K562 (cell line): Measurements from ENCODE around the gene ARID4B. TPM values are rescaled to one million over a fixed set of nuclear protein-coding genes. Genes with fewer than 3 reads are reported as not detected.

Source experiments
- ATAC-seq: fragments of 200-7000 bp; cut with Tn5 transposase; 3 replicates; pipeline ENCODE4 v1.9.1; 2020; ENCODE audit warnings: moderate library complexity
- BruUV-seq: library from RNA; stranded (reverse); fragments of 400-500 nt; replicated peaks from 2 replicates; lab custom pipeline; 2021; lab: Mats Ljungman, UMichigan
- CTCF ChIA-PET: fragments of 300-600 bp; formaldehyde crosslinking; extraction: SDS; loops from one replicate; lab custom pipeline; 2021; ENCODE audit warnings: low intra/inter-chr PET ratio; lab: Yijun Ruan, JAX
- POLR2A ChIA-PET: fragments of 300-600, 350-650 bp; sonication (Branson Sonifier 250); formaldehyde crosslinking; extraction: SDS; loops from one replicate; lab custom pipeline; 2021; ENCODE audit warnings: antibody characterized with exemption, inconsistent platforms; lab: Yijun Ruan, JAX
- DNase-seq, 4 experiments: peaks; one replicate each; pipeline versions ENCODE4 v3.0.0 to v3.0.0-alpha.2; 2011 to 2018; ENCODE audit warnings: low spot score in 3 of 4, mixed read lengths in 3 of 4; ENCODE audit errors: extremely low read depth in 1 of 4
- FAIRE-seq: peaks from 2 replicates; lab custom pipeline; 2011; peaks lifted over from hg19 to GRCh38; lab: Jason Lieb, UNC
- H2AFZ ChIP-seq: 2 replicates; pipeline ENCODE4 v1.6.0; 2011; ENCODE audit warnings: low read depth, low read length, control low read depth, inconsistent platforms
- H3K27ac ChIP-seq: fragments of 200-600 bp; 3 replicates; pipeline ENCODE4 v1.8.0; 2011; ENCODE audit warnings: low read depth, mild to moderate bottlenecking, control low read depth, inconsistent platforms, low read length, moderate library complexity, mixed read lengths; ENCODE audit errors: extremely low read depth
- H3K27me3 ChIP-seq, 2 experiments: fragments of 300-600 bp in 1 of 2; 2 replicates in 1 of 2; 3 replicates in 1 of 2; pipeline versions ENCODE4 v1.6.0 to v1.8.0; 2011; ENCODE audit warnings: inconsistent platforms in 2 of 2, low read length in 2 of 2, mild to moderate bottlenecking in 1 of 2, mixed read lengths in 1 of 2, moderate library complexity in 1 of 2; ENCODE audit not compliant: control insufficient read depth in 2 of 2, insufficient read depth in 2 of 2
- H3K36me3 ChIP-seq: fragments of 300-600 bp; 3 replicates; pipeline ENCODE4 v1.8.0; 2011; ENCODE audit warnings: mild to moderate bottlenecking, low read length, inconsistent platforms; ENCODE audit not compliant: control insufficient read depth, insufficient read depth
- H3K4me1 ChIP-seq, 2 experiments: fragments of 200-600 bp in 1 of 2; replicated peaks in 1 of 2; 2 replicates in 1 of 2; 3 replicates in 1 of 2; pipeline versions ENCODE4 v1.5.1 to v1.8.0; 2011; ENCODE audit warnings: inconsistent platforms in 2 of 2, low read length in 2 of 2, mild to moderate bottlenecking in 1 of 2, mixed read lengths in 1 of 2, moderate library complexity in 1 of 2; ENCODE audit not compliant: control insufficient read depth in 2 of 2, insufficient read depth in 2 of 2
- H3K4me2 ChIP-seq: 2 replicates; pipeline ENCODE4 v1.6.1; 2011; ENCODE audit warnings: low read length, control low read depth, inconsistent platforms, mixed read lengths; ENCODE audit not compliant: insufficient read depth
- H3K4me3 ChIP-seq: fragments of 200-600 bp; sonication (generic), shearing (Covaris generic); 2 replicates; pipeline ENCODE4 v1.5.1; 2016; ENCODE audit warnings: control low read depth, inconsistent platforms
- H3K79me2 ChIP-seq: fragments of 200-600 bp; 3 replicates; pipeline ENCODE4 v1.8.0; 2011; ENCODE audit warnings: low read length, inconsistent platforms; ENCODE audit not compliant: control insufficient read depth, insufficient read depth
- H3K9ac ChIP-seq, 2 experiments: 2 replicates each; pipeline versions ENCODE4 v1.6.0 to v1.6.1; 2011; ENCODE audit warnings: low read depth in 2 of 2, low read length in 2 of 2, control low read depth in 1 of 2, inconsistent platforms in 1 of 2, mild to moderate bottlenecking in 1 of 2, mixed read lengths in 1 of 2; ENCODE audit not compliant: insufficient read depth in 1 of 2
- H3K9me1 ChIP-seq: one replicate; pipeline ENCODE4 v1.6.0; 2011; ENCODE audit warnings: inconsistent platforms, mild to moderate bottlenecking, low read length, moderate library complexity; ENCODE audit not compliant: control insufficient read depth, insufficient read depth
- H3K9me3 ChIP-seq: replicated peaks from 2 replicates; pipeline ENCODE4 v1.5.1; 2011; ENCODE audit warnings: low read depth, low read length, inconsistent platforms; ENCODE audit not compliant: control insufficient read depth, insufficient read depth
- H4K20me1 ChIP-seq: replicated peaks from 2 replicates; pipeline ENCODE4 v1.6.1; 2011; ENCODE audit warnings: low read length, inconsistent platforms, mixed read lengths; ENCODE audit not compliant: control insufficient read depth, insufficient read depth
- CEBPB ChIP-seq: fragments of 450-650 bp; IDR thresholded peaks from 2 replicates; pipeline ENCODE4 v1.6.1; 2016; ENCODE audit warnings: missing genetic modification characterization, missing compliant biosample characterization
- CEBPG ChIP-seq, 3 experiments: fragments of 200-800 bp in 1 of 3; sonication (Bioruptor generic) in 1 of 3; sonication (generic) in 1 of 3; formaldehyde crosslinking in 1 of 3; IDR thresholded peaks in 2 of 3; conservative IDR thresholded peaks in 1 of 3; 2 replicates each; pipeline versions ENCODE4 v1.6.1 to v1.8.0; 2016 to 2022; ENCODE audit warnings: missing compliant biosample characterization in 2 of 3, missing genetic modification characterization in 2 of 3, mild to moderate bottlenecking in 1 of 3, missing genetic modification reagents in 1 of 3
- DDX20 ChIP-seq: fragments of 450-650 bp; IDR thresholded peaks from 2 replicates; pipeline ENCODE4 v1.6.1; 2016; ENCODE audit warnings: missing genetic modification characterization, low read depth, mild to moderate bottlenecking, missing compliant biosample characterization, moderate library complexity
- HDAC2 ChIP-seq: fragments of 450-650 bp; IDR thresholded peaks from 2 replicates; pipeline ENCODE4 v1.6.1; 2016; ENCODE audit warnings: mild to moderate bottlenecking
- HOMEZ ChIP-seq: fragments of 250-450 bp; sonication (Bioruptor Pico); IDR thresholded peaks from 2 replicates; pipeline ENCODE4 v1.4.0; 2020; ENCODE audit warnings: mild to moderate bottlenecking, moderate library complexity
- MEIS2 ChIP-seq: fragments of 450-650 bp; IDR thresholded peaks from 2 replicates; pipeline ENCODE4 v1.6.1; 2014; ENCODE audit warnings: mild to moderate bottlenecking; ENCODE audit not compliant: partially characterized antibody
- MXD1 ChIP-seq: fragments of 250-450 bp; sonication (Bioruptor Pico); IDR thresholded peaks from 2 replicates; pipeline ENCODE4 v1.8.0; 2021; ENCODE audit warnings: borderline replicate concordance, mild to moderate bottlenecking, moderate library complexity; ENCODE audit not compliant: poor library complexity, severe bottlenecking
- NFIX ChIP-seq: fragments of 250-450 bp; sonication (Bioruptor Pico); IDR thresholded peaks from 2 replicates; pipeline ENCODE4 v1.4.0; 2020; ENCODE audit warnings: low read depth, mild to moderate bottlenecking, moderate library complexity
- NR4A1 ChIP-seq, 2 experiments: fragments of 250-450 bp in 1 of 2; fragments of 450-650 bp in 1 of 2; sonication (Bioruptor Pico) in 1 of 2; IDR thresholded peaks; 2 replicates each; pipeline versions ENCODE4 v1.4.0 to v1.6.1; 2016 to 2020; ENCODE audit warnings: mild to moderate bottlenecking in 2 of 2, missing compliant biosample characterization in 1 of 2, missing genetic modification characterization in 1 of 2, moderate library complexity in 1 of 2
- PTRF ChIP-seq: fragments of 450-650 bp; IDR thresholded peaks from 2 replicates; pipeline ENCODE4 v1.6.1; 2016; ENCODE audit warnings: mild to moderate bottlenecking, missing genetic modification characterization, missing compliant biosample characterization
- RBM17 ChIP-seq: fragments of 200-400 bp; formaldehyde crosslinking; IDR thresholded peaks from 2 replicates; pipeline ENCODE4 v1.6.1; 2017; ENCODE audit warnings: low read depth, mild to moderate bottlenecking, low read length, borderline replicate concordance
- RFX1 ChIP-seq: fragments of 450-650 bp; IDR thresholded peaks from 2 replicates; pipeline ENCODE4 v1.6.1; 2016; ENCODE audit warnings: mild to moderate bottlenecking, moderate library complexity
- WGBS: fragments of 100-300 bp; shearing (Covaris generic); methylation state at CpG from one replicate; pipeline ENCODE4 v1.1.6; 2016; ENCODE audit warnings: low coverage, mixed read lengths; ENCODE audit not compliant: insufficient coverage; ENCODE audit errors: missing lambda C conversion rate; 5-methylcytosine and 5-hydroxymethylcytosine counted together
- in situ Hi-C: fragments of 300-500 bp; cut with MboI; formaldehyde crosslinking; loops from 4 replicates; pipeline ENCODE4 v1.15.0; 2018; ENCODE audit warnings: inconsistent platforms, mixed read lengths
- intact Hi-C: fragments of 100-400 bp; cut with micrococcal nuclease; formaldehyde crosslinking; loops from 2 replicates; pipeline ENCODE4 v1.14.2; 2022
- polyA plus RNA-seq, 8 experiments: library from polyadenylated mRNA; depleted of rRNA in 4 of 8; stranded (reverse) in 5 of 8; unstranded in 3 of 8; fragments of >200 nt; fragmentation: Nextera tagmentation in 2 of 8; fragmentation: Illumina TruSeq in 1 of 8; extraction: Ambion mirVana in 2 of 8; extraction: Trizol in 1 of 8; gene quantifications; 2 replicates each; pipeline versions ENCODE4 v1.2.1 to v1.2.3, GENCODE V29; 2011 to 2014; ENCODE audit warnings: inconsistent platforms in 1 of 8, missing spikeins in 1 of 8
- total RNA-seq, 7 experiments: library from RNA; depleted of rRNA in 6 of 7; stranded (reverse); fragments of >200 nt in 6 of 7; fragmentation: Illumina TruSeq in 2 of 7; extraction: Trizol in 2 of 7; gene quantifications; 2 replicates each; pipeline versions ENCODE4 v1.2.1 to v1.2.3, GENCODE V29; 2011 to 2021; ENCODE audit warnings: low replicate concordance in 1 of 7

ARID4B gene
- total and polyA plus RNA-seq, 9 of the 15 experiments (the other 6 are each of a cell fraction or from before 2014, with no cell fraction given), result 8.4 to 38.9 (median 18.5) TPM

- TF ChIP-seq MXD1 (CRISPR knock-in tag) (no peak), PTRF (tag) (no peak), MEIS2 (peak; percentile 73), HOMEZ (CRISPR knock-in tag) (no peak), NR4A1 (CRISPR knock-in tag; IDR thresholded peaks at IDR 0.05) (no peak), NR4A1 (tag; IDR thresholded peaks at IDR 0.05) (no peak)
These were observed 81.7 kb downstream of the ARID4B start (continued) for GRCh38 chr1:235246022-235246948.

GRCh38 chr1:235244974-235245592 is 82.9 kb downstream of the ARID4B start:
- CTCF ChIA-PET, result no interaction called here
- Histone ChIP-seq H3K9me1 (no peaks in the 10 kb centered on the region), H3K4me1 (no peaks in the 10 kb centered on the region; a peak in 2 of 5 replicates), H3K36me3 (peaks cover 41% of the 10 kb centered on the region), H3K4me3 (no peak overlapping the region), H3K9me3 (no peaks in the 10 kb centered on the region), H2AFZ (no peak overlapping the region)
- FAIRE-seq (no peak), DNase-seq (no peak)
- intact Hi-C loops (no loop called here), in situ Hi-C loops (no loop called here)
- 86% methylated on average over 9 of the region's 9 CpGs for WGBS
- POLR2A ChIA-PET, result no interaction called here
- no peak for TF ChIP-seq DDX20 (tag)
- TF ChIP-seq HDAC2, result no peak
- no peak for TF ChIP-seq CEBPG (CRISPR knock-in tag; IDR thresholded peaks at IDR 0.05)
- peak; percentile 34 to 90 for TF ChIP-seq CEBPG (tag; conservative IDR thresholded peaks at IDR 0.05 in 1 of 2, IDR thresholded peaks at IDR 0.05 in 1 of 2)
- TF ChIP-seq RBM17, result no peak
- peak; percentile 71 for TF ChIP-seq CEBPB (tag)
- TF ChIP-seq NFIX (CRISPR knock-in tag), result peak; percentile 13; the same call in 1 of the 2 replicates
- TF ChIP-seq RFX1, result no peak
- TF ChIP-seq, all 486 proteins: peak for 3
- no peak overlapping the region for H3K27ac ChIP-seq
- H4K20me1 ChIP-seq, result no peaks in the 10 kb centered on the region
- H3K27me3 ChIP-seq, result no peaks in the 10 kb centered on the region
- BruUV-seq, result no TSS peak
- no peak for ATAC-seq
- no peaks in the 10 kb centered on the region for H3K79me2 ChIP-seq
- H3K4me2 ChIP-seq, result no peak overlapping the region
- no peak overlapping the region for H3K9ac ChIP-seq
